Left ventricle myocardium superior (tissue), 1 donor: ENCODE measurements around the gene SAXO2. TPM values are rescaled to one million over a fixed set of nuclear protein-coding genes. Genes with fewer than 3 reads are reported as not detected.
"Not testable (repeated sequence)": the region's sequence is repeated elsewhere in the genome, so short reads cannot be mapped to it uniquely, and the experiment has no call there.

Experiments used
- ATAC-seq: fragments of 200-7000 bp; cut with Tn5 transposase; one replicate; pipeline ENCODE4 v1.9.1; 2020; ENCODE audit warnings: mild to moderate bottlenecking, moderate library complexity
- DNase-seq: peaks from one replicate; pipeline ENCODE4 v3.0.0-alpha.2; 2020
- intact Hi-C: fragments of 100-400 bp; cut with micrococcal nuclease; formaldehyde crosslinking; loops from one replicate; pipeline ENCODE4 v1.11.0; 2022
- long read RNA-seq: library from polyadenylated mRNA; unstranded; transcript quantifications from one replicate; pipeline ENCODE4 v2.0.0, GENCODE V29; 2021
- total RNA-seq: library from RNA; stranded (reverse); fragmentation: NEBNext Ultra II Directional; extraction: Animal tissue kit (Norgen Biotek cat#: 25700); gene quantifications from one replicate; pipeline ENCODE4 v1.2.1, GENCODE V29; 2021
- donor health status: DM: no; HTN: yes; CAD: no; lungs with severe emphysema.

Gene SAXO2, protein sequence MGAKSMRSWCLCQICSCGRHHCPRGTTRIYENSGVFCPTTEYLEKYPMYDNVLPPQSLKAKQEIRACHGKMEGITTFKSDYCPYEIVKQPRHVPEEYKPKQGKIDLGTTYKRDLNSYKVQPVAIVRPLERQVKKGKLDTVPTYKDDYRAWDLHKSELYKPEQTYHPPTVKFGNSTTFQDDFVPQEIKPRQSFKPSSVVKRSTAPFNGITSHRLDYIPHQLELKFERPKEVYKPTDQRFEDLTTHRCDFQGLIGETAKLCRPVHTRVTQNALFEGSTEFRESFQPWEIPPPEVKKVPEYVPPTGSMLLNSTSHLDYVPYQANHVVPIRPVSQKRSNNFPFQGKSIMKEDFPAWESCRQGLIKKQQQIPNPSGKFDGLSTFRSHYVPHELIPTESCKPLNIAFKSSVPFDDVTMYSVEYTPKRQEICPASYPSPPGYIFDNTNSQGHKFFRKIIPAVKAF
- total RNA-seq, result 2.6 TPM
- long read RNA-seq, result 0 reads

- intact Hi-C loops, result no loop called here
- DNase-seq (peak; percentile 95), ATAC-seq (peak; percentile 99)
These were observed at the start of gene SAXO2, which contains the start of gene EFL1 for GRCh38 chr15:82262422-82263026. Gene SAXO2 (plus strand): TSS chr15:82262818. CDS start chr15:82262880, 62 bp downstream. Gene EFL1 (minus strand): TSS chr15:82262734. CDS start chr15:82261778, 956 bp downstream.

DNA sequence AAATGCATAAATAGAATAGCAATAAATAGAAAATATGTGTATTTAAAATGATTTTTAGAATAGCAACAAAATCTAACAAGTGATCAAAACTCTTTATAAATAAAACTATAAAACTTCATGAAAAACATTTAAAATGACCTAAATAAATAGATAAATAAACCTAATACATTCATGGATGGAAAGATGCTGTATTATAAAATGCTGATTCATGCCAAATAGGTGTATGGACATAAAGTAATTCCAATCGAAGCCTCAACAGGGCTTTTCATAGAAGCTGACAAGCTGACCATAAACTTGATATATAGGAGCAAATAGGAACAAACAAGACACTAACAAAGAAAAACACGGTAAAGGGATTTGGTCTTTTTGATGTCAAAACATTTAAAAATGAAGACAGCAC is 46.5 kb upstream of the SAXO2 start:
- DNase-seq, intact Hi-C loops, ATAC-seq: not testable (repeated sequence)

- DNase-seq, ATAC-seq, intact Hi-C loops: not testable (repeated sequence)
These were observed 41.1 kb upstream of the SAXO2 start for GRCh38 chr15:82221535-82221934.

- DNase-seq (no peak), ATAC-seq (no peak)
- intact Hi-C loops, result no loop called here
These were observed 33.9 kb upstream of the SAXO2 start for GRCh38 chr15:82228750-82229149.

- DNase-seq, result no peak
- no peak for ATAC-seq
- intact Hi-C loops, result no loop called here
These were observed 31.4 kb upstream of the SAXO2 start for GRCh38 chr15:82231233-82231632.

GRCh38 chr15:82231842-82232241 is 30.8 kb upstream of the SAXO2 start:
- no peak for DNase-seq
- intact Hi-C loops, result no loop called here
- no peak for ATAC-seq

DNA sequence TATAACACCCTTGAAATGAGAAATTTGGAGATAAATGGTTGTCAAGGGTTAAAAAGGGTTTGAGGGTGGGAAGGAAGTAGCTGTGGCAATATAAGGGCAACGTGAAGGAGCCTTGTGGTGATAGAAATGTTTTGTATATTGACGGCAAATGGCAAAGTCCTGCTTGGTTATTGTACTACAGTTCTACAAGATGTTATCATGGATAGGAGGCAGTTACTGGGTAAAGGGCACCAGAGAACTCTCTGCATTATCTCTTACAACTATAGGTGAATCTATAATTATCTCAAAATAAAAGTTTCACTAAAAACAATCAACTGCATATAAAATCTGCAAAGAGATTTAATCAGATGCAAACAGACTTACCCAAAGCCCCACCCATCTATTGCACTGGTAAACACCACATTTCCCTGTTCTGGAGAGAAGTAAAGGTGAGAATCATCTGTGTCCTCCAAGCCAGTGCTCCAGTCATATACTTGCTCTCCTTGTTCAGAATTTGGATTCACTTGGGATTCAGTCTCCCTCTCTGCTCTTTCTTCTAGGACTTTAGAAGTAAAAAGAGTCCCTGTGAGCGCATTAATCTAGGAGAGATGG is 24.6 kb upstream of the SAXO2 start:
- DNase-seq, ATAC-seq, intact Hi-C loops: not testable (repeated sequence)

GRCh38 chr15:82239685-82240391 is 22.8 kb upstream of the SAXO2 start:
- intact Hi-C loops, result no loop called here
- ATAC-seq, result no peak
- no peak for DNase-seq

DNA sequence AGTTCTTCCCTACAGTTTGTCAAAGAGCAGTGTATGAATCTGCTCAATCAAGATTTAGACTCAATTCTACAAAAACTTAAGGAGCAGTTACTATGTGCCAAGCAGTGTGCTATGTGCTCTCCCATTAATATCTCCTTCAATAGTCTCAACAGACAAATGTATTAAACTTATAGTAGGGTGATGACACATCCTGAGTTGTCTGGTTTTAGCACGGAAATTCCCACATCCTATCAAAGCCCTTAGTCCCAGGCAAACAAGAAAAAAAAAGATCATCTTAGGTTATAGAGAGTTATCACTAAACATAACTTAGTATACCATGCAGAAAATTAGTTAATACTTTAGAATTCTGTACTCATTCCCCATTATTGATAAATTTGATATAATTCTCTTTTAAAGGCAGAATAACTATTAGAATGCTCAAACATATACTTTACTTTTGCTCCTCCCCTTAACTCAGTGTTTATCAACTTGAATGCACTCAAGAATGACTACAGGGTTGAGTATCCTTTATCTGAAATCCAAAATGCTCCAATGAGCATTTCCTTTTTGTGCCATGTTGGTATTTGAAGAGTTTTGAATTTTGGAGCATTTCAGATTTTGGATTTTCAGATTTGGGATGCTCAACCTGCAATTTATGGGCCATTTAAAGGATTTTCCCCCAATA is 20.6 kb upstream of the SAXO2 start:
- DNase-seq, intact Hi-C loops, ATAC-seq: not testable (repeated sequence)

DNA sequence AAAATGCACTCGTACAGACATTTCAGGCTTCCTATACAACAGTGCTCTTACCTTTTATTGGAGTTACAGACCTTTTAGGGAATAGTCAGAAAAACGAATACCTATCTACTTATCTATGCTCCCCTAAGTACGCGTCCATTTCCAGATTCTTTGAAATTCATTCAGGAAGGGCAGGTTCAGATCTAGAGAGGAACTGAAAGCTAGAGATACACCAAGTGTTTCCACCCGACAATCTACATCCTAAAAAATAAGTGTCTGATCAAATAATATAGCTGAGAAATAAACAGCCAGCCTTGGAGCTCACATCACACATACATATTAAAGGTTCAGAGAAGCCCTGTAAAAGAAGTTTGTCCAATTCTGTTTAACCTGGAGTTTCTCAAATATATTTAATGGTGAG is 19.0 kb upstream of the SAXO2 start:
- intact Hi-C loops, DNase-seq, ATAC-seq: not testable (repeated sequence)

DNA sequence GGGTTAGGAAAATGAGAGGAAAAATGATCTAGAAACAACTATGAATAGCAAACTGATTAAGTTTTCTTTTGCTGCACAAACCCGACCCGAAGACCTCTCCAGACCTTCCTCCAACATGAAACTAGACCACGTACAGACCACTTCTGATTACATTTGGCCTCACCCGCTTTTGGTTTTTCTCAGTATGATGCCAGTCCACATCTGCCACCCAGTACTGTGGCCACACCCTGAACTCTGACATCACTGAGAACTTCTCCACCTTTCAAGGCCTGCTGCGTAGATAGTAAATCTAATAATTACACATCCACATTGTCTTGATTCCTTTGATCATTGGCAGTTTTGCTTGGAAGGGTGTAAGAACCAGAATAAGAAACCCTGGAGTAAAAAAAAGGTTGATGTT is 16.7 kb upstream of the SAXO2 start:
- DNase-seq, ATAC-seq, intact Hi-C loops: not testable (repeated sequence)

GRCh38 chr15:82248261-82248660 is 14.4 kb upstream of the SAXO2 start:
- DNase-seq, intact Hi-C loops, ATAC-seq: not testable (repeated sequence)

- DNase-seq, intact Hi-C loops: not testable (repeated sequence)
- peak; percentile 44 for ATAC-seq
These were observed 824 bp upstream of the SAXO2 start for GRCh38 chr15:82261566-82262421.

- ATAC-seq (no peak), DNase-seq (no peak)
- intact Hi-C loops, result no loop called here
These were observed 732 bp downstream of the SAXO2 start for GRCh38 chr15:82263350-82263749.

DNA sequence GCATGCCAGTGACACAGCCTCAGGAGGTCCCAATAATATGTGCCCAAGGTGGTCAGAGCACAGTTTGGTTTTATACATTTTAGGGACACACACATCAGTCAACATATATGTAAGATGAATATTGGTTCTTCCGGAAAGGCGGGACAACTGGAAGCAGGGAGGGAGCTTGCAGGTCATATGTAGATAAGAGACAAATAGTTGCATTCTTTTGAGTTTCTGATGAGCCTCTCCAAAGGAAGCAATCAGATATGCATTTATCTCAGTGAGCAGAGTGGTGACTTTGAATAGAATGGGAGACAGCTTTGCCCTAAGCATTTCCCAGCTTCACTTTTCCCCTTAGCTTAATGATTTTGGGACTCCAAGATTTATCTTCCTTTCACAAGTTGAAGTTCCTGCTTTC is 4.5 kb downstream of the SAXO2 start:
- intact Hi-C loops, ATAC-seq, DNase-seq: not testable (repeated sequence)

DNA sequence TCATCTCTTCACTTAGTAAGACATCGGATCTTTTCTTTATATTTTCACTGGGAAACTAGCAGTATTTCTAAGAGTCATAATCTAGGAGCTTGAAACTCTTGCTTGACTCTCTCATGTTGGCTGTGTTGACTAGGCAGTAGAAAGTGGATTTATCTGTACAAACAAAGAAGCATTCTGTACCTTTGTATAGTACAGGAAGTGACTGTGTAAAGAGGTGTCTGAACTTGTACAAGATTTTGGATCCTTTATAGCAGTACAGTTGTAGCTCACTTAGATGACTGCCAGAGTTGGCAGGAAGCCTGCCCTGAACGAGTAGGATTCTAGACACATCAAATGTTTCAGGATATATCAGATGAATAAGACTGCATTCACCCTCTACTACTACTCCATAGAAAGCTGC is 5.8 kb downstream of the SAXO2 start:
- ATAC-seq, intact Hi-C loops: not testable (repeated sequence)

DNA sequence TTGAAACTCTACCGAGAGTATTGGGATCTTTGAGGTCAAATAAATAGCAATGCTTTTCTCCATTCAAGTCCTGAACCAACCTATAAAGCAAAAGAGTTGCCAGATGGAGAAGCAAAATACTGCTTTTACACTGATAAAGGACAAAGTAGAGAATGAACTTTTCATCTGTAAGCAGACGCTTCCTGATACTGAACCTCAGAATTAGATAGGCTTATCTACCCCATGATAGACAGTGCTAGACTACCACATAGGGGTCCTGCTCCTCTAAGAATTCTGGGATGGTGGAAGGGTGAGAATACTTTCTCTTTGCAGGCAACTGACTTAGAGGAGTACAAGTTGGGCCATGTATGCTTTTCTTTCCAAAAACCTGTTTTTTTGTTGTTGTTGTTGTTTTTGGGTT is 9.5 kb downstream of the SAXO2 start:
- DNase-seq (no peak), ATAC-seq (no peak)
- intact Hi-C loops, result no loop called here

More for the DNA sequence above, 5.8 kb downstream of the SAXO2 start:
- not testable (repeated sequence) for DNase-seq

- intact Hi-C loops, result no loop called here
- no peak for ATAC-seq
- DNase-seq, result no peak
These were observed 12.8 kb downstream of the SAXO2 start for GRCh38 chr15:82275410-82275809.
